ENCODE measurements around the gene ADAMTSL3. TPM values are rescaled to one million over a fixed set of nuclear protein-coding genes. Genes with fewer than 3 reads are reported as not detected.

Gene ADAMTSL3
- total and polyA plus RNA-seq, 4 donors, result 3.5 to 19.0 (median 8.0) TPM

DNA sequence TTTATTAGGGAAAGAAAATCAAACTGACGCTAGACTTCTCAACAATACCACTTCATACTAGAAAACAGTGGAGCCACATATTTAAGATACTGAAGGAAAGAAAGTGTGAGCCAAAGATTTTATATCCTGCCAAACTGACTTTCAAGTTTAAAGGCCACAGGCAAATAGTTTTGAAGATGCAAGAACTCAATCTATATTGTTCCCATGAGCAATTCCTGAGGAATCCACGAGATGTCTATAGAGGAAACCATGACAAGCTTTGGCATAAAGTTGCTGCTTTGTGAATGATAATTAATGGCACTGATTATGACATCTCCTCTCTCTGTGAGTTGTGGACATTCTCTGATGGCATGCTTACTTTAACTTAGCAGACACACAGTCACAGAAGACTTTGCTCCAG is 305.6 kb downstream of the ADAMTSL3 start:
- TF ChIP-seq EGR1 (IDR thresholded peaks at IDR 0.05; ENCODE audit: low read depth in 2 of 2) (no peak), GABPA (IDR thresholded peaks at IDR 0.05 in 1 of 2, conservative IDR thresholded peaks at IDR 0.05 in 1 of 2) (no peak), RXRA (IDR thresholded peaks at IDR 0.05) (no peak)
- TF ChIP-seq, protein P1, sequence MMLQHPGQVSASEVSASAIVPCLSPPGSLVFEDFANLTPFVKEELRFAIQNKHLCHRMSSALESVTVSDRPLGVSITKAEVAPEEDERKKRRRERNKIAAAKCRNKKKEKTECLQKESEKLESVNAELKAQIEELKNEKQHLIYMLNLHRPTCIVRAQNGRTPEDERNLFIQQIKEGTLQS (IDR thresholded peaks at IDR 0.05), result no peak
- TF ChIP-seq, protein P2, sequence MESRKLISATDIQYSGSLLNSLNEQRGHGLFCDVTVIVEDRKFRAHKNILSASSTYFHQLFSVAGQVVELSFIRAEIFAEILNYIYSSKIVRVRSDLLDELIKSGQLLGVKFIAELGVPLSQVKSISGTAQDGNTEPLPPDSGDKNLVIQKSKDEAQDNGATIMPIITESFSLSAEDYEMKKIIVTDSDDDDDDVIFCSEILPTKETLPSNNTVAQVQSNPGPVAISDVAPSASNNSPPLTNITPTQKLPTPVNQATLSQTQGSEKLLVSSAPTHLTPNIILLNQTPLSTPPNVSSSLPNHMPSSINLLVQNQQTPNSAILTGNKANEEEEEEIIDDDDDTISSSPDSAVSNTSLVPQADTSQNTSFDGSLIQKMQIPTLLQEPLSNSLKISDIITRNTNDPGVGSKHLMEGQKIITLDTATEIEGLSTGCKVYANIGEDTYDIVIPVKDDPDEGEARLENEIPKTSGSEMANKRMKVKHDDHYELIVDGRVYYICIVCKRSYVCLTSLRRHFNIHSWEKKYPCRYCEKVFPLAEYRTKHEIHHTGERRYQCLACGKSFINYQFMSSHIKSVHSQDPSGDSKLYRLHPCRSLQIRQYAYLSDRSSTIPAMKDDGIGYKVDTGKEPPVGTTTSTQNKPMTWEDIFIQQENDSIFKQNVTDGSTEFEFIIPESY (IDR thresholded peaks at IDR 0.05), result no peak
- peaks cover 0 to 13% (median 5%) of the 10 kb centered on the region in 4 donors for H3K36me3 ChIP-seq (ENCODE audit: control insufficient read depth in 4 of 4, insufficient read depth in 3 of 4, low read depth in 1 of 4, low read length in 3 of 4)
- no peak for DNase-seq (ENCODE audit: low spot score)
- no peaks in the 10 kb centered on the region for H3K9me3 ChIP-seq (ENCODE audit: control insufficient read depth in 4 of 4, low read length in 3 of 4)
- 87% methylated on average over 2 of the region's 2 CpGs for WGBS
- H3K27ac ChIP-seq (ENCODE audit: low read depth in 1 of 2, low read length in 2 of 2), result no peak overlapping the region
- no peak overlapping the region for H3K9ac ChIP-seq (ENCODE audit: low read depth in 1 of 2, low read length in 2 of 2)
- no peaks in the 10 kb centered on the region for H3K4me1 ChIP-seq (ENCODE audit: control insufficient read depth in 4 of 4, insufficient read depth in 4 of 4, low read length in 3 of 4)
- no peak overlapping the region for H3K4me3 ChIP-seq (ENCODE audit: low read depth in 1 of 3, low read length in 3 of 3)
- H3K27me3 ChIP-seq (ENCODE audit: control insufficient read depth in 4 of 4, insufficient read depth in 4 of 4, low read length in 3 of 4), result no peaks in the 10 kb centered on the region

DNA sequence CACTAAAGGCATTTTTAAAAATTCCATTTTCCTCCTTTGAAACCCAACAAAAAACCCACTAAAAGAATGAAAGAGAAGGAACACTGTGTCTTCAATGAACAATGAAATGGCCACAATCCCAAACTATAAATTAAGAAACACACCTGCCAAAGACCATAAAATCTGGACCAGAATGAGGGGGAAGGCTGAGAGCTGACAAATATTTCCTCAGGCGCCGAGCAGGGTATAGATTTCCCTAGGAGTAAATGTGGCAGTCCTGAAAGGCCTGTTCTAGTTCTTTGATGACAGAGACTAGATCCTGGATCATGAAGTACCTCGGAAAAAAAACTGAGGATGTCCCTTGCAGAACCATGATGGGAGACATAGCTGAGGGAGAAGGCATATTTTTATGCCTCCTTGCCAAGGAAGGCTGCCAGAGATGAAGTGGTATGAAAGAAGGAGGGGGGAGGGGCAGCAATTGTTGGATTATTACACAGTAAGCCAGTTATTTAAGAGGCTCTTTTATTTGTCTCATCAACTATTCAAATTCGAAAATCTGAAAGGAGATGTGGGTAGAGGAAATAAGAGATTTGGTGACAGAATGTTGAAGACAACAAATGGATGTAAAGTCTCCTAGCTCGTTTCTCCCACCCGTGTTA is 306.4 kb downstream of the ADAMTSL3 start:
- peaks cover 0 to 10% (median 3%) of the 10 kb centered on the region in 4 donors for H3K36me3 ChIP-seq (ENCODE audit: control insufficient read depth in 4 of 4, insufficient read depth in 3 of 4, low read depth in 1 of 4, low read length in 3 of 4)
- TF ChIP-seq, protein P3, sequence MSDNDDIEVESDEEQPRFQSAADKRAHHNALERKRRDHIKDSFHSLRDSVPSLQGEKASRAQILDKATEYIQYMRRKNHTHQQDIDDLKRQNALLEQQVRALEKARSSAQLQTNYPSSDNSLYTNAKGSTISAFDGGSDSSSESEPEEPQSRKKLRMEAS (IDR thresholded peaks at IDR 0.05), result no peak
- TF ChIP-seq FOXA1 (IDR thresholded peaks at IDR 0.05), result no peak
- TF ChIP-seq NR2F2 (IDR thresholded peaks at IDR 0.05), result no peak
- no peak for TF ChIP-seq EGR1 (IDR thresholded peaks at IDR 0.05; ENCODE audit: low read depth in 2 of 2)
- TF ChIP-seq, protein P2 (IDR thresholded peaks at IDR 0.05), result no peak
- TF ChIP-seq YY1 (IDR thresholded peaks at IDR 0.05), result no peak
- TF ChIP-seq JUND (IDR thresholded peaks at IDR 0.05), result no peak
- TF ChIP-seq SP1 (IDR thresholded peaks at IDR 0.05), result no peak
- no peak for TF ChIP-seq TAF1 (conservative IDR thresholded peaks at IDR 0.05)
- no peak for TF ChIP-seq RAD21 (IDR thresholded peaks at IDR 0.05)
- no peak for TF ChIP-seq HNF4A (conservative IDR thresholded peaks at IDR 0.05)
- no peak for TF ChIP-seq GABPA (IDR thresholded peaks at IDR 0.05 in 1 of 2, conservative IDR thresholded peaks at IDR 0.05 in 1 of 2)
- TF ChIP-seq, protein P1 (IDR thresholded peaks at IDR 0.05), result no peak
- H3K27me3 ChIP-seq (ENCODE audit: control insufficient read depth in 4 of 4, insufficient read depth in 4 of 4, low read length in 3 of 4), result no peaks in the 10 kb centered on the region
- DNase-seq (ENCODE audit: low spot score), result no peak
- H3K27ac ChIP-seq (ENCODE audit: low read depth in 1 of 2, low read length in 2 of 2), result no peak overlapping the region
- no peak overlapping the region for H3K9ac ChIP-seq (ENCODE audit: low read depth in 1 of 2, low read length in 2 of 2)
- H3K9me3 ChIP-seq (ENCODE audit: control insufficient read depth in 4 of 4, low read length in 3 of 4), result no peaks in the 10 kb centered on the region
- H3K4me1 ChIP-seq (ENCODE audit: control insufficient read depth in 4 of 4, insufficient read depth in 4 of 4, low read length in 3 of 4), result no peaks in the 10 kb centered on the region
- 88% methylated on average over 6 of the region's 6 CpGs for WGBS
- no peak overlapping the region for H3K4me3 ChIP-seq (ENCODE audit: low read depth in 1 of 3, low read length in 3 of 3)
